HCT116 (cell line): ENCODE results near the gene ADAMTS5. TPM values are rescaled to one million over a fixed set of nuclear protein-coding genes. Genes with fewer than 3 reads are reported as not detected.

Source experiments
- ATAC-seq: fragments of 200-7000 bp; cut with Tn5 transposase; 2 replicates; pipeline ENCODE4 v1.9.1; 2020; ENCODE audit warnings: mild to moderate bottlenecking, moderate library complexity
- BruUV-seq: library from RNA; stranded (reverse); fragments of 400-500 nt; replicated peaks from 2 replicates; lab custom pipeline; 2021; lab: Mats Ljungman, UMichigan
- CTCF ChIA-PET: fragments of 300-600 bp; sonication (Branson Sonifier 250); formaldehyde crosslinking; loops from one replicate; lab custom pipeline; 2021; ENCODE audit warnings: antibody characterized with exemption; lab: Charles Lee
- POLR2A ChIA-PET: fragments of 300-600, 350-600 bp; sonication (Branson Sonifier 250); formaldehyde crosslinking; loops from one replicate; lab custom pipeline; 2021; ENCODE audit warnings: antibody characterized with exemption; lab: Charles Lee
- RAD21 ChIA-PET, 2 experiments: fragments of 300-600 bp; sonication (Branson Sonifier 250); formaldehyde crosslinking; loops; one replicate each; lab custom pipeline; 2023; ENCODE audit warnings: low total read pairs in 2 of 2; ENCODE audit not compliant: uncharacterized antibody in 2 of 2, unreplicated experiment in 2 of 2, low non-redundant PET in 1 of 2; lab: Charles Lee
- DNase-seq: peaks from one replicate; pipeline ENCODE4 v3.0.0-alpha.2; 2010; ENCODE audit warnings: low read depth, low spot score
- H2AFZ ChIP-seq: fragments of 200-600 bp; shearing (Covaris generic), sonication (generic); 2 replicates; pipeline ENCODE4 v1.6.1; 2017; ENCODE audit warnings: low read depth, mixed run types, mixed read lengths, antibody characterized with exemption, low read length; ENCODE audit not compliant: poor library complexity, severe bottlenecking
- H3K27ac ChIP-seq: 2 replicates; pipeline ENCODE4 v1.5.1; 2012; ENCODE audit warnings: low read depth, low read length
- H3K27me3 ChIP-seq: fragments of 200-600 bp; sonication (generic); 2 replicates; pipeline ENCODE4 v1.6.1; 2016; ENCODE audit warnings: mixed run types, low read length, mixed read lengths; ENCODE audit not compliant: insufficient read depth
- H3K36me3 ChIP-seq, 2 experiments: fragments of 200-500 bp in 1 of 2; fragments of 200-600 bp in 1 of 2; sonication (Bioruptor generic) in 1 of 2; sonication (generic) in 1 of 2; 2 replicates each; pipeline versions ENCODE4 v1.5.1 to v1.6.1; 2014 to 2016; ENCODE audit warnings: low read length in 2 of 2, inconsistent platforms in 1 of 2, mixed read lengths in 1 of 2, mixed run types in 1 of 2; ENCODE audit not compliant: insufficient read depth in 2 of 2, control insufficient read depth in 1 of 2
- H3K4me1 ChIP-seq, 2 experiments: fragments of 200-600 bp in 1 of 2; sonication (generic) in 1 of 2; 2 replicates each; pipeline versions ENCODE4 v1.5.1 to v1.6.1; 2012 to 2017; ENCODE audit warnings: low read length in 2 of 2, inconsistent platforms in 1 of 2, mild to moderate bottlenecking in 1 of 2, mixed read lengths in 1 of 2, mixed run types in 1 of 2, moderate library complexity in 1 of 2; ENCODE audit not compliant: insufficient read depth in 2 of 2, control insufficient read depth in 1 of 2
- H3K4me2 ChIP-seq: fragments of 200-600 bp; sonication (generic); 2 replicates; pipeline ENCODE4 v1.6.1; 2017; ENCODE audit warnings: mixed run types, low read length, mixed read lengths
- H3K4me3 ChIP-seq, 2 experiments: fragments of 200-600 bp in 1 of 2; sonication (generic) in 1 of 2; replicated peaks in 1 of 2; 2 replicates each; pipeline ENCODE4 v1.5.1; 2011 to 2016; ENCODE audit warnings: low read length in 2 of 2, control low read depth in 1 of 2, low read depth in 1 of 2, mild to moderate bottlenecking in 1 of 2, mixed read lengths in 1 of 2, mixed run types in 1 of 2
- H3K79me2 ChIP-seq: fragments of 200-600 bp; sonication (generic); 2 replicates; pipeline ENCODE4 v1.6.1; 2017; ENCODE audit warnings: mild to moderate bottlenecking, mixed run types, low read length, moderate library complexity, mixed read lengths; ENCODE audit not compliant: insufficient read depth
- H3K9ac ChIP-seq: fragments of 200-600 bp; sonication (generic); 2 replicates; pipeline ENCODE4 v1.6.1; 2016; ENCODE audit warnings: low read length, mixed read lengths
- H3K9me2 ChIP-seq: fragments of 200-600 bp; sonication (generic), shearing (Covaris generic); 2 replicates; pipeline ENCODE4 v1.6.1; 2017; ENCODE audit warnings: mixed run types, mild to moderate bottlenecking, moderate library complexity; ENCODE audit not compliant: insufficient read depth
- H3K9me3 ChIP-seq, 2 experiments: fragments of 200-500 bp in 1 of 2; fragments of 200-600 bp in 1 of 2; sonication (Bioruptor generic) in 1 of 2; sonication (generic) in 1 of 2; 2 replicates each; pipeline ENCODE4 v1.6.1; 2014 to 2017; ENCODE audit warnings: low read length in 2 of 2, mixed read lengths in 2 of 2, inconsistent platforms in 1 of 2, low read depth in 1 of 2, mild to moderate bottlenecking in 1 of 2, mixed run types in 1 of 2, moderate library complexity in 1 of 2; ENCODE audit not compliant: control insufficient read depth in 1 of 2, insufficient read depth in 1 of 2
- H4K20me1 ChIP-seq: fragments of 200-600 bp; sonication (generic), shearing (Covaris generic); 2 replicates; pipeline ENCODE4 v1.6.1; 2017; ENCODE audit warnings: mixed run types, mild to moderate bottlenecking, moderate library complexity; ENCODE audit not compliant: insufficient read depth
- CBX3 ChIP-seq: IDR thresholded peaks from 2 replicates; pipeline ENCODE4 v1.6.1; 2012; ENCODE audit warnings: low read depth
- CEBPB ChIP-seq: IDR thresholded peaks from 2 replicates; pipeline ENCODE4 v1.6.1; 2012; ENCODE audit warnings: low read depth
- ELF1 ChIP-seq: IDR thresholded peaks from 2 replicates; pipeline ENCODE4 v1.6.1; 2012; ENCODE audit warnings: low read depth, borderline replicate concordance
- EZH2 ChIP-seq: fragments of 200-600 bp; sonication (generic); IDR thresholded peaks from 2 replicates; pipeline ENCODE4 v1.6.1; 2017; ENCODE audit warnings: antibody characterized with exemption, mixed run types
- EZH2phosphoT487 ChIP-seq: fragments of 200-600 bp; IDR thresholded peaks from 2 replicates; pipeline ENCODE4 v1.6.1; 2018; ENCODE audit warnings: antibody characterized with exemption, borderline replicate concordance
- FOSL1 ChIP-seq: IDR thresholded peaks from 2 replicates; pipeline ENCODE4 v1.6.1; 2012; ENCODE audit warnings: low read depth
- JUND ChIP-seq: IDR thresholded peaks from 2 replicates; pipeline ENCODE4 v1.6.1; 2012
- POLR2A ChIP-seq: IDR thresholded peaks from 2 replicates; pipeline ENCODE4 v1.7.0; 2011; ENCODE audit warnings: borderline replicate concordance; ENCODE audit not compliant: insufficient read depth, insufficient read length; ENCODE audit errors: extremely low read depth
- POLR2AphosphoS5 ChIP-seq: IDR thresholded peaks from 2 replicates; pipeline ENCODE4 v1.6.1; 2011; ENCODE audit warnings: mild to moderate bottlenecking, low read depth, low read length, moderate library complexity
- RAD21 ChIP-seq: IDR thresholded peaks from 2 replicates; pipeline ENCODE4 v1.6.1; 2012; ENCODE audit warnings: low read depth, mild to moderate bottlenecking
- SIN3A ChIP-seq: IDR thresholded peaks from 2 replicates; pipeline ENCODE4 v1.6.1; 2012; ENCODE audit warnings: low read depth
- SP1 ChIP-seq: IDR thresholded peaks from 2 replicates; pipeline ENCODE4 v1.6.1; 2012; ENCODE audit warnings: low read depth
- SRF ChIP-seq: IDR thresholded peaks from 2 replicates; pipeline ENCODE4 v1.6.1; 2012; ENCODE audit warnings: low read depth
- TCF7L2 ChIP-seq: IDR thresholded peaks from 2 replicates; pipeline ENCODE4 v1.7.0; 2011; ENCODE audit warnings: borderline replicate concordance, inconsistent platforms; ENCODE audit not compliant: insufficient read depth, insufficient read length; ENCODE audit errors: extremely low read depth
- ZFX ChIP-seq: fragments of 450-650 bp; IDR thresholded peaks from 2 replicates; pipeline ENCODE4 v1.6.1; 2017
- intact Hi-C: fragments of 100-400 bp; cut with micrococcal nuclease; formaldehyde crosslinking; loops from 2 replicates; pipeline ENCODE4 v1.10.0; 2022
- total RNA-seq: library from RNA; stranded (reverse); gene quantifications from one replicate; pipeline ENCODE4 v1.2.1, GENCODE V29; 2021; ENCODE audit not compliant: unreplicated experiment
- TF ChIP-seq, protein P1 (sequence below): IDR thresholded peaks from 2 replicates; pipeline ENCODE4 v1.6.1; 2012
- TF ChIP-seq, protein P2 (sequence below): IDR thresholded peaks from 2 replicates; pipeline ENCODE4 v1.6.1; 2011; ENCODE audit warnings: mild to moderate bottlenecking, low read length, moderate library complexity; ENCODE audit not compliant: insufficient replicate concordance; ENCODE audit errors: extremely low read depth
- TF ChIP-seq, protein P3 (sequence below), 3 experiments: fragments of 200-600 bp in 1 of 3; sonication (generic) in 1 of 3; IDR thresholded peaks in 2 of 3; conservative IDR thresholded peaks in 1 of 3; 2 replicates each; pipeline ENCODE4 v1.5.1; 2012 to 2017; ENCODE audit warnings: low read depth in 2 of 3, low read length in 2 of 3, antibody characterized with exemption in 1 of 3, borderline replicate concordance in 1 of 3, control low read depth in 1 of 3, mild to moderate bottlenecking in 1 of 3, mixed read lengths in 1 of 3, mixed run types in 1 of 3, moderate library complexity in 1 of 3; ENCODE audit not compliant: insufficient read depth in 1 of 3
- TF ChIP-seq, protein P4 (sequence below): IDR thresholded peaks from 2 replicates; pipeline ENCODE4 v1.6.1; 2012; ENCODE audit warnings: low read depth
- TF ChIP-seq, protein P5 (sequence below): IDR thresholded peaks from 2 replicates; pipeline ENCODE4 v1.6.1; 2012

ADAMTS5 gene
- total RNA-seq, 1 experiment from 2014 or later, result 0.02 TPM

DNA sequence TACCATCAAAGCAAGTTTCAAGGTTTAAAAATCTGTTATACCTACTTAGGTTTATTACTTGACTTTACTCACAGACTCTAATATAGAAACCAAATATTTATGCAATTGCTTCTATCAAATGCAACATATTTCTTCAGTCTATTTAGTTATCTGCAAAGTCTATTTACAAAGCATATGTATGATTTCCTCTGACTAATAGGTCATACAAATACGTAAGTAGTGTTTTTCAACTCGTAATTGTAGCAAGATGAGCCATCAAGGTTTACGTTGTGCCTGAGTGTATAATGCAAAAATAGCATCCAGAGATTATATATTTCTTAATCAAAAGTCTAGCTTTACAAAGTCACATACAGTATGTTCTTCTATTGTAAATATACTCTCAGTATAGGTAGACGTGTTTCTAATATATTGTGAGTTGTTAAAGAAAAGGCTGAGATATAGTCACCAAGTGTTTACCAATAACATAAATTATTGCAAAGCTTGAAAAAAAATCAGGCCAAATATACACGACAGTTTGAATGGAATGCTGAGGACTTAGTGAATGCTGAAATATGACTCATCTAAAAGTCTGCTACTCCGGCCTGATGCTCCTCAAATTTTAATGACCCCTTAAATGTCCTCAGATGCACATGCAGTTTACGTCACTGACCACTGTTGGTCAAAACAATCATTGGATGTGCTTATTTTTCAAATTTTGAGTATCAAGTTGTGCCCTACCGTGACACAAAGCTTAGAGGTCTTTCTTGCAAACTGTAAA, 48.4 kb downstream of the ADAMTS5 start:
- RAD21 ChIA-PET, result no interaction called here
- H3K4me1 ChIP-seq, result no peaks in the 10 kb centered on the region
- CTCF ChIA-PET, result no interaction called here
- H3K9ac ChIP-seq, result no peak overlapping the region
- no TSS peak for BruUV-seq
- no peak for ATAC-seq
- H3K4me3 ChIP-seq, result no peak overlapping the region
- intact Hi-C loops, result no loop called here
- no peaks in the 10 kb centered on the region for H4K20me1 ChIP-seq
- H3K9me2 ChIP-seq, result no peaks in the 10 kb centered on the region
- TF ChIP-seq ZFX, result no peak
- no peak for TF ChIP-seq CBX3
- TF ChIP-seq, protein P1, sequence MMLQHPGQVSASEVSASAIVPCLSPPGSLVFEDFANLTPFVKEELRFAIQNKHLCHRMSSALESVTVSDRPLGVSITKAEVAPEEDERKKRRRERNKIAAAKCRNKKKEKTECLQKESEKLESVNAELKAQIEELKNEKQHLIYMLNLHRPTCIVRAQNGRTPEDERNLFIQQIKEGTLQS, result no peak
- TF ChIP-seq EZH2phosphoT487, result no peak
- TF ChIP-seq CEBPB, result no peak
- no peak for TF ChIP-seq JUND
- no peak for TF ChIP-seq TCF7L2
- TF ChIP-seq FOSL1, result no peak
- TF ChIP-seq POLR2A, result no peak
- no peak for TF ChIP-seq ELF1
- TF ChIP-seq, protein P2, sequence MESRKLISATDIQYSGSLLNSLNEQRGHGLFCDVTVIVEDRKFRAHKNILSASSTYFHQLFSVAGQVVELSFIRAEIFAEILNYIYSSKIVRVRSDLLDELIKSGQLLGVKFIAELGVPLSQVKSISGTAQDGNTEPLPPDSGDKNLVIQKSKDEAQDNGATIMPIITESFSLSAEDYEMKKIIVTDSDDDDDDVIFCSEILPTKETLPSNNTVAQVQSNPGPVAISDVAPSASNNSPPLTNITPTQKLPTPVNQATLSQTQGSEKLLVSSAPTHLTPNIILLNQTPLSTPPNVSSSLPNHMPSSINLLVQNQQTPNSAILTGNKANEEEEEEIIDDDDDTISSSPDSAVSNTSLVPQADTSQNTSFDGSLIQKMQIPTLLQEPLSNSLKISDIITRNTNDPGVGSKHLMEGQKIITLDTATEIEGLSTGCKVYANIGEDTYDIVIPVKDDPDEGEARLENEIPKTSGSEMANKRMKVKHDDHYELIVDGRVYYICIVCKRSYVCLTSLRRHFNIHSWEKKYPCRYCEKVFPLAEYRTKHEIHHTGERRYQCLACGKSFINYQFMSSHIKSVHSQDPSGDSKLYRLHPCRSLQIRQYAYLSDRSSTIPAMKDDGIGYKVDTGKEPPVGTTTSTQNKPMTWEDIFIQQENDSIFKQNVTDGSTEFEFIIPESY, result no peak
- TF ChIP-seq SRF, result no peak
- TF ChIP-seq, protein P3, sequence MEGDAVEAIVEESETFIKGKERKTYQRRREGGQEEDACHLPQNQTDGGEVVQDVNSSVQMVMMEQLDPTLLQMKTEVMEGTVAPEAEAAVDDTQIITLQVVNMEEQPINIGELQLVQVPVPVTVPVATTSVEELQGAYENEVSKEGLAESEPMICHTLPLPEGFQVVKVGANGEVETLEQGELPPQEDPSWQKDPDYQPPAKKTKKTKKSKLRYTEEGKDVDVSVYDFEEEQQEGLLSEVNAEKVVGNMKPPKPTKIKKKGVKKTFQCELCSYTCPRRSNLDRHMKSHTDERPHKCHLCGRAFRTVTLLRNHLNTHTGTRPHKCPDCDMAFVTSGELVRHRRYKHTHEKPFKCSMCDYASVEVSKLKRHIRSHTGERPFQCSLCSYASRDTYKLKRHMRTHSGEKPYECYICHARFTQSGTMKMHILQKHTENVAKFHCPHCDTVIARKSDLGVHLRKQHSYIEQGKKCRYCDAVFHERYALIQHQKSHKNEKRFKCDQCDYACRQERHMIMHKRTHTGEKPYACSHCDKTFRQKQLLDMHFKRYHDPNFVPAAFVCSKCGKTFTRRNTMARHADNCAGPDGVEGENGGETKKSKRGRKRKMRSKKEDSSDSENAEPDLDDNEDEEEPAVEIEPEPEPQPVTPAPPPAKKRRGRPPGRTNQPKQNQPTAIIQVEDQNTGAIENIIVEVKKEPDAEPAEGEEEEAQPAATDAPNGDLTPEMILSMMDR (IDR thresholded peaks at IDR 0.05 in 2 of 3, conservative IDR thresholded peaks at IDR 0.05 in 1 of 3; ENCODE audit: borderline replicate concordance in 1 of 3, insufficient read depth in 1 of 3, low read depth in 2 of 3, low read length in 2 of 3), result no peak
- TF ChIP-seq RAD21, result no peak
- no peak for TF ChIP-seq EZH2
- TF ChIP-seq, protein P4, sequence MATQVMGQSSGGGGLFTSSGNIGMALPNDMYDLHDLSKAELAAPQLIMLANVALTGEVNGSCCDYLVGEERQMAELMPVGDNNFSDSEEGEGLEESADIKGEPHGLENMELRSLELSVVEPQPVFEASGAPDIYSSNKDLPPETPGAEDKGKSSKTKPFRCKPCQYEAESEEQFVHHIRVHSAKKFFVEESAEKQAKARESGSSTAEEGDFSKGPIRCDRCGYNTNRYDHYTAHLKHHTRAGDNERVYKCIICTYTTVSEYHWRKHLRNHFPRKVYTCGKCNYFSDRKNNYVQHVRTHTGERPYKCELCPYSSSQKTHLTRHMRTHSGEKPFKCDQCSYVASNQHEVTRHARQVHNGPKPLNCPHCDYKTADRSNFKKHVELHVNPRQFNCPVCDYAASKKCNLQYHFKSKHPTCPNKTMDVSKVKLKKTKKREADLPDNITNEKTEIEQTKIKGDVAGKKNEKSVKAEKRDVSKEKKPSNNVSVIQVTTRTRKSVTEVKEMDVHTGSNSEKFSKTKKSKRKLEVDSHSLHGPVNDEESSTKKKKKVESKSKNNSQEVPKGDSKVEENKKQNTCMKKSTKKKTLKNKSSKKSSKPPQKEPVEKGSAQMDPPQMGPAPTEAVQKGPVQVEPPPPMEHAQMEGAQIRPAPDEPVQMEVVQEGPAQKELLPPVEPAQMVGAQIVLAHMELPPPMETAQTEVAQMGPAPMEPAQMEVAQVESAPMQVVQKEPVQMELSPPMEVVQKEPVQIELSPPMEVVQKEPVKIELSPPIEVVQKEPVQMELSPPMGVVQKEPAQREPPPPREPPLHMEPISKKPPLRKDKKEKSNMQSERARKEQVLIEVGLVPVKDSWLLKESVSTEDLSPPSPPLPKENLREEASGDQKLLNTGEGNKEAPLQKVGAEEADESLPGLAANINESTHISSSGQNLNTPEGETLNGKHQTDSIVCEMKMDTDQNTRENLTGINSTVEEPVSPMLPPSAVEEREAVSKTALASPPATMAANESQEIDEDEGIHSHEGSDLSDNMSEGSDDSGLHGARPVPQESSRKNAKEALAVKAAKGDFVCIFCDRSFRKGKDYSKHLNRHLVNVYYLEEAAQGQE, result no peak
- TF ChIP-seq, protein P5, sequence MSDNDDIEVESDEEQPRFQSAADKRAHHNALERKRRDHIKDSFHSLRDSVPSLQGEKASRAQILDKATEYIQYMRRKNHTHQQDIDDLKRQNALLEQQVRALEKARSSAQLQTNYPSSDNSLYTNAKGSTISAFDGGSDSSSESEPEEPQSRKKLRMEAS, result no peak
- no peak for TF ChIP-seq POLR2AphosphoS5
- no peak for TF ChIP-seq SP1
- no peak for TF ChIP-seq SIN3A
- H3K79me2 ChIP-seq, result no peaks in the 10 kb centered on the region
- H3K4me2 ChIP-seq, result no peak overlapping the region
- no peak overlapping the region for H3K27ac ChIP-seq
- H3K9me3 ChIP-seq, result peaks cover 0 to 9% of the 10 kb centered on the region in 2 experiments; a peak in 2 of 4 replicates
- no peak for DNase-seq
- no peaks in the 10 kb centered on the region for H3K36me3 ChIP-seq
- no peak overlapping the region for H2AFZ ChIP-seq
- no peaks in the 10 kb centered on the region for H3K27me3 ChIP-seq
- POLR2A ChIA-PET, result no interaction called here
